GM18907 (cell line): ENCODE measurements around the gene HK1.

ENCODE experiments used
- ATAC-seq: cut with Tn5 transposase; IDR thresholded peaks from one replicate; pipeline ENCODE4 v1.9.1; 2021; ENCODE audit warnings: mild to moderate bottlenecking, moderate library complexity; ENCODE audit not compliant: unreplicated experiment

HK1 gene

GRCh38 chr10:69415951-69416350, 137.7 kb downstream of the HK1 start:
- no peak for ATAC-seq

GRCh38 chr10:69416695-69417094, 138.4 kb downstream of the HK1 start, which contains the start of gene TACR2:
TSS of gene TACR2 (minus strand) at chr10:69416918. CDS start at chr10:69416323, 595 bp downstream.
- no peak for ATAC-seq

GRCh38 chr10:69417542-69417941, 139.2 kb downstream of the HK1 start:
- no peak for ATAC-seq

- no peak for ATAC-seq
Measured at GRCh38 chr10:69418052-69418752, 139.9 kb downstream of the HK1 start.

GRCh38 chr10:69419096-69419743, 140.9 kb downstream of the HK1 start:
- ATAC-seq, result no peak

GRCh38 chr10:69419744-69420126, 141.4 kb downstream of the HK1 start:
- ATAC-seq, result no peak

GRCh38 chr10:69421611-69422308, 143.5 kb downstream of the HK1 start:
- no peak for ATAC-seq

- ATAC-seq, result no peak
Measured at GRCh38 chr10:69422676-69423075, 144.4 kb downstream of the HK1 start.

GRCh38 chr10:69425041-69425440, 146.7 kb downstream of the HK1 start:
- no peak for ATAC-seq

- no peak for ATAC-seq
Measured at GRCh38 chr10:69425511-69426298, 147.4 kb downstream of the HK1 start.

GRCh38 chr10:69426376-69426727, 148.1 kb downstream of the HK1 start:
- no peak for ATAC-seq

GRCh38 chr10:69428165-69428564, 149.9 kb downstream of the HK1 start:
- no peak for ATAC-seq

GRCh38 chr10:69434169-69434568, 155.9 kb downstream of the HK1 start:
- ATAC-seq, result no peak

GRCh38 chr10:69434926-69435325, 156.6 kb downstream of the HK1 start:
- ATAC-seq, result no peak

- ATAC-seq, result no peak
Measured at GRCh38 chr10:69435966-69436520, 157.7 kb downstream of the HK1 start.

GRCh38 chr10:69437321-69438259, 159.3 kb downstream of the HK1 start:
- no peak for ATAC-seq

GRCh38 chr10:69438536-69439349, 160.4 kb downstream of the HK1 start:
- ATAC-seq, result no peak

GRCh38 chr10:69439350-69439739, 161.0 kb downstream of the HK1 start:
- no peak for ATAC-seq
